HG03521 (cell line): ENCODE measurements around the gene ZDHHC14.
"Not testable (repeated sequence)": the region's sequence is repeated elsewhere in the genome, so short reads cannot be mapped to it uniquely, and the experiment has no call there.

ENCODE experiments used
- ATAC-seq: cut with Tn5 transposase; IDR thresholded peaks from one replicate; pipeline ENCODE4 v1.9.1; 2021; ENCODE audit warnings: mild to moderate bottlenecking, moderate library complexity; ENCODE audit not compliant: unreplicated experiment

ZDHHC14 gene

GRCh38 chr6:157706883-157707282, 325.9 kb downstream of the ZDHHC14 start:
- no peak for ATAC-seq

GRCh38 chr6:157707576-157707975, 326.6 kb downstream of the ZDHHC14 start:
- no peak for ATAC-seq

- ATAC-seq, result no peak
Measured at GRCh38 chr6:157708239-157708638, 327.2 kb downstream of the ZDHHC14 start.

- no peak for ATAC-seq
Measured at GRCh38 chr6:157708933-157709332, 327.9 kb downstream of the ZDHHC14 start.

- ATAC-seq, result no peak
Measured at GRCh38 chr6:157709555-157709954, 328.6 kb downstream of the ZDHHC14 start.

GRCh38 chr6:157710604-157711003, 329.6 kb downstream of the ZDHHC14 start:
- ATAC-seq, result no peak

- no peak for ATAC-seq
Measured at GRCh38 chr6:157711060-157711459, 330.1 kb downstream of the ZDHHC14 start.

- no peak for ATAC-seq
Measured at GRCh38 chr6:157712585-157713295, 331.8 kb downstream of the ZDHHC14 start.

- ATAC-seq, result no peak
Measured at GRCh38 chr6:157713451-157714152, 332.6 kb downstream of the ZDHHC14 start.

- ATAC-seq, result no peak
Measured at GRCh38 chr6:157714153-157714490, 333.1 kb downstream of the ZDHHC14 start.

GRCh38 chr6:157715728-157716164, 334.8 kb downstream of the ZDHHC14 start:
- ATAC-seq, result no peak

GRCh38 chr6:157716251-157716995, 335.4 kb downstream of the ZDHHC14 start:
- no peak for ATAC-seq

GRCh38 chr6:157717340-157717748, 336.4 kb downstream of the ZDHHC14 start:
- no peak for ATAC-seq

- ATAC-seq, result no peak
Measured at GRCh38 chr6:157718503-157719187, 337.7 kb downstream of the ZDHHC14 start.

GRCh38 chr6:157720964-157721363, 340.0 kb downstream of the ZDHHC14 start:
- not testable (repeated sequence) for ATAC-seq

GRCh38 chr6:157721426-157721825, 340.4 kb downstream of the ZDHHC14 start:
- no peak for ATAC-seq

- no peak for ATAC-seq
Measured at GRCh38 chr6:157721830-157722229, 340.8 kb downstream of the ZDHHC14 start.

GRCh38 chr6:157723376-157723775, 342.4 kb downstream of the ZDHHC14 start:
- ATAC-seq, result no peak

- no peak for ATAC-seq
Measured at GRCh38 chr6:157724138-157724820, 343.3 kb downstream of the ZDHHC14 start.

GRCh38 chr6:157724960-157725741, 344.2 kb downstream of the ZDHHC14 start:
- no peak for ATAC-seq
